GM12875 (cell line): ENCODE results near the gene MRPL10.

Experiments used
- H3K4me3 ChIP-seq: one replicate; pipeline ENCODE4 v1.5.1; 2011; ENCODE audit warnings: low read depth, low read length, control low read depth
- TF ChIP-seq, protein P1 (sequence below): IDR thresholded peaks from 2 replicates; pipeline ENCODE4 v1.5.1; 2011; ENCODE audit warnings: low read depth, mild to moderate bottlenecking, control low read depth, inconsistent platforms, low read length, moderate library complexity, borderline replicate concordance; ENCODE audit not compliant: insufficient read depth

Gene MRPL10

DNA sequence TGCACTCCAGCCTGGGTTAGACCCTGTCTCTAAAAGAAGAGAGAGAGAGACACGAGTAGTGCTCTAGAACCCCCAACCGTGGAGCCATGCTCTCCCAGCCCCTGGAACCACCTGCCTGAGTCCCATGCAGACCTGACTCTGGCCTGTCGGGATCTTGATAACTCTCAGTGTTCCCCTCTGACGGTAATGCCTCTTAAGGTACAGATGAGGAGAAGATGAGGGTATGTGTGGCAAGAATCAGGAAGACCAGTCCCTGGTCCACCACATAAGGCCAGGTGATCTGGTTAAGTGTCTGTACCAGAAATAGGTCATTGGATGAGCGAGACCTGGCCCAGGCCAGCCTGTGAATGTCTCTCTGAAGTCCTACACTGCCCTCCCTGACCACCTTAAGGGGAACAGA, 28.1 kb downstream of the MRPL10 start:
- TF ChIP-seq, protein P1, sequence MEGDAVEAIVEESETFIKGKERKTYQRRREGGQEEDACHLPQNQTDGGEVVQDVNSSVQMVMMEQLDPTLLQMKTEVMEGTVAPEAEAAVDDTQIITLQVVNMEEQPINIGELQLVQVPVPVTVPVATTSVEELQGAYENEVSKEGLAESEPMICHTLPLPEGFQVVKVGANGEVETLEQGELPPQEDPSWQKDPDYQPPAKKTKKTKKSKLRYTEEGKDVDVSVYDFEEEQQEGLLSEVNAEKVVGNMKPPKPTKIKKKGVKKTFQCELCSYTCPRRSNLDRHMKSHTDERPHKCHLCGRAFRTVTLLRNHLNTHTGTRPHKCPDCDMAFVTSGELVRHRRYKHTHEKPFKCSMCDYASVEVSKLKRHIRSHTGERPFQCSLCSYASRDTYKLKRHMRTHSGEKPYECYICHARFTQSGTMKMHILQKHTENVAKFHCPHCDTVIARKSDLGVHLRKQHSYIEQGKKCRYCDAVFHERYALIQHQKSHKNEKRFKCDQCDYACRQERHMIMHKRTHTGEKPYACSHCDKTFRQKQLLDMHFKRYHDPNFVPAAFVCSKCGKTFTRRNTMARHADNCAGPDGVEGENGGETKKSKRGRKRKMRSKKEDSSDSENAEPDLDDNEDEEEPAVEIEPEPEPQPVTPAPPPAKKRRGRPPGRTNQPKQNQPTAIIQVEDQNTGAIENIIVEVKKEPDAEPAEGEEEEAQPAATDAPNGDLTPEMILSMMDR = no peak
- no peak overlapping the region for H3K4me3 ChIP-seq

DNA sequence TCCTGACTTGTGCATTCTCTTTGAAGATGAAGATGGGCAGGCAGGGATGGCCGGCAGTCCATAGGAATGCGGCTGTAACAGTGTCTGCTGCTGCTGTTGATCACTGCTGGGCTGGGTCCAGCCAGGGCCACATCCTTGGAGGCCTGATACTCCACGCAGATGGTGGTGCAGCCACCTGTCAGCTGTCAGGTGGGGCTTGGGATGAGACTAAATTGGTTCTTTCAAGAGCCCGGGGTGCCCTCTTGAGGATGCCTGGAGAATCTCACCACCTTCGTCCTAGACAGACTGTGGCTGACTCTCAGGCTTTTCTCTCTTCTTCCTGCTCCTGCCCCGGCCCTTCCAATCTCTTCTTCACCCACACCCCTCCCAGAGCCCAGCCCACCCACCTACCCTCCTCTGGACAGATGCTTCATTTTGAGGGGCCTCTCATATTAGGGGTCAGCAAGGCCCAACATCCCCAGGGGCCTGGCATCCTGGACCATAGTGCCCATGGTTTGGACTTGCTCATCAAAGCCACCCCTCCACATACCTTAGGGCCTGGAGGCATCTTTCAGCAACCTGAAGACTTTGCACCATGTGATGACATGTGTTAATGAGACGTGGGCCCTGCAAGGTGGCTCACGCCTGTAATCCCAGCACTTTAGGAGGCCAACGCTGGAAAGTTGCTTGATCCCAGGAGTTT, 28.9 kb downstream of the MRPL10 start:
- TF ChIP-seq, protein P1 = peak; percentile 75
- no peak overlapping the region for H3K4me3 ChIP-seq

GRCh38 chr17:47801906-47802305, 29.4 kb downstream of the MRPL10 start:
- TF ChIP-seq, protein P1 = no peak
- no peak overlapping the region for H3K4me3 ChIP-seq

- H3K4me3 ChIP-seq = no peak overlapping the region
- TF ChIP-seq, protein P1 = no peak
Observed at GRCh38 chr17:47801176-47801765, 30.1 kb downstream of the MRPL10 start.

DNA sequence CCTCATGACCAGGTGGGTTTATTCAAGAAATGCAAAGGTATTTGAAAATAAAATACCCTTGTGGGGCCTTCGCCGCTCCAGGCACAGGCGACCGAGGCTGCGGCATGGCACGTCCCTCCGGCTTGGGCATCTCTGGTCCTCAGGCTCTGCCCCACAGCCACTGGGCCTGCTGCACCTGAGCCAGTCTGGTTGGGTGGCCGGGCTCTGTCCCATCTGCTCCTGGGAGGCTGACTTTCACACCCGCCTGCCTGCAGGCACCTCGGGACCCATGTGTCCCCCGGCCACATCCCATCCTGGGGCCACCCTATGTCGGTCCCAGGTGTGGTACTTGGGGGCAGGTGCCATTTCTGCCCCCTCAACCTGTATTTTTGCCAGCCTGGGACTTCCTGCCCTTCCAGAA, 30.7 kb downstream of the MRPL10 start:
- no peak overlapping the region for H3K4me3 ChIP-seq
- TF ChIP-seq, protein P1 = no peak

GRCh38 chr17:47797797-47798196, 33.5 kb downstream of the MRPL10 start:
- H3K4me3 ChIP-seq = no peak overlapping the region
- TF ChIP-seq, protein P1 = no peak

- TF ChIP-seq, protein P1 = no peak
- no peak overlapping the region for H3K4me3 ChIP-seq
Observed at GRCh38 chr17:47792979-47793378, 38.4 kb downstream of the MRPL10 start.
